ENCODE results near the gene CLEC9A.

Gene CLEC9A

GRCh38 chr12:10113075-10113474 is 82.6 kb downstream of the CLEC9A start:
- no peak for DNase-seq

- DNase-seq: no peak
Observed at GRCh38 chr12:10113920-10114319, 83.4 kb downstream of the CLEC9A start.

- no peak for DNase-seq
Observed at GRCh38 chr12:10115311-10115710, 84.8 kb downstream of the CLEC9A start.
